GM19452 (cell line): Measurements from ENCODE around the gene GOLT1B.

Source experiments
- ATAC-seq: cut with Tn5 transposase; IDR thresholded peaks from one replicate; pipeline ENCODE4 v1.9.1; 2021; ENCODE audit not compliant: unreplicated experiment

GOLT1B gene

DNA sequence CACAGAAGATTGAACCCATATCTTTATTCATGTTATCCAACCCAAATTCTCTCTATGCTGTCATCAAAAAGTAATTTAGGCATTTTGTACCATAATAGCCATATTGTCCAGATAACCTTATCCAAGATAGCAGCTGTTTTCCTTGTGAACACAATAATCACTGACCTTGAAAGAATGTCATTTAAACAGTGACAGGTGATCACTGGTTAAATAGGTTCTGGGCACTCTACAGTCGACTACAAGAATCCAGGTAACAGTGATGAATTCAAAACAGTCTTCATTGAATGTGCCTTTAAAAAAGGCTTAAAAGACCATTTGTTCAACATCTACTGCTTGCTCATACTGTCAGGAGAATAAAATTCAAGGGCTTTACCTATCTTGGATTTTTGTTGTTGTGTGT is 20.0 kb downstream of the GOLT1B start:
- ATAC-seq, result no peak

DNA sequence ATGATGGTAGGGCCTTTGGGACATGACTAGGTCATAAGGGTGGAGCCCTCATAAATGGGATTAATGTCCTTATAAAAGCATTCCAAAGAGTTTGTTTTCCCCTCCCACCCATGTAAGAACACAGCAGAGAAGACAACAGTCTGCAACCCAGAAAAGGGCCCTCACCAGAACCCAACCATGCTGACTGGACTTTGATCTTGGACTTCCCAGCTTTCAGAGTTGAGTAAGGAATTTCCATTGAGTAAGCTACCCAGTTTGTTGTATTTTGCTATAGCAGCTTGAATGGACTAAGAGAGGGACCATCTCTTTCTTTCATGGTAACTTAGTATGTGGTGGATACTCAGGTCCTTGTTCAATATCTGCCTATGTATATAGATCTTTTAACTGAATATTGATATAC is 21.6 kb downstream of the GOLT1B start:
- no peak for ATAC-seq

DNA sequence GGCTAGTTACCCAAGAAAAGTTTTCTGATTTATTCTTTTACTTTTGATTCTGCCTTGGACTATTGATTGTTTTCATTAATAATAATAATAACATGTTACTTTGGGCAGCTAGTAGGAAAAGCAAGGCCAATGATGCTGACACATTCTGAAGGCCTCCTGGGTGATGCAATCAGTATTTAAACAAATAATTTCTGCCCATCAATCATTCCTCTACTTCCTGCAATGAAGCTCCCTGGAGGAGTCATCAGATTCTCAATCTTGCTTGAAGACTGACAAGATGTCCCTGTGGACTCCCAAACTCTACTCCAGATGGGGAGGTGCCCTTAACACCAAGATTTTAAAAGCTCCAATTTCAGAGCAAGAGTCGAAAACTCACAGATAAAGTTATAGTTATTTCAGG is 24.5 kb downstream of the GOLT1B start, which contains the start of gene SPX:
Gene SPX (plus strand): TSS at position 244 of the 400 bp plus-strand sequence. CDS start 177 bp downstream, outside the sequence.
- no peak for ATAC-seq

DNA sequence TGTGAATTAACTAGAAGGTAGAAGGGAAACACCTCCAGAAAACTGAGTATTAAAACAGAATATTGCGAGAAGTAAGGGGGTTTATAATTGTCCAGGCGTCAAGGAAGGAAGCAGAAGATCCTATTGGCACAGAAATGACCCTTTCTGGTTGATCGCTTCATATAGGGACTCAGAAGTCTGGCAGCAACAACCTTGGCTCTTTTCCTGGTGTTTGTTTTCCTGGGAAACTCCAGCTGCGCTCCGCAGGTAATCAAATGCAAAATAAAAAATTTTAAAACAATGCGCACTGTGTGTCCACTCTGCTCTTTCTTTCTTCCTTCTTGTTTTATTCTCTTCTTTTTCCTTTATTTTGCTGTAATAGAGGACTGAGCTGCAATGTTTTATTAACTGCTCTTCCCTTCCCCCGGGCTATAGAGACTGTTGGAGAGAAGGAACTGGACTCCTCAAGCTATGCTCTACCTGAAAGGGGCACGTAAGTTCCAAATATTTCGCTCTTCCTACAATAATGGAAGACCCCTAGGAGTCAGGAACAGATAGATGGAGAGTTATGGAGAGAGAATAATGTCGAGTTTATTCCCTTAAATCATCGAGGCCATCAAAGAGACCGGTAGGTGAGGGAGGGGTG is 25.2 kb downstream of the GOLT1B start:
- no peak for ATAC-seq

DNA sequence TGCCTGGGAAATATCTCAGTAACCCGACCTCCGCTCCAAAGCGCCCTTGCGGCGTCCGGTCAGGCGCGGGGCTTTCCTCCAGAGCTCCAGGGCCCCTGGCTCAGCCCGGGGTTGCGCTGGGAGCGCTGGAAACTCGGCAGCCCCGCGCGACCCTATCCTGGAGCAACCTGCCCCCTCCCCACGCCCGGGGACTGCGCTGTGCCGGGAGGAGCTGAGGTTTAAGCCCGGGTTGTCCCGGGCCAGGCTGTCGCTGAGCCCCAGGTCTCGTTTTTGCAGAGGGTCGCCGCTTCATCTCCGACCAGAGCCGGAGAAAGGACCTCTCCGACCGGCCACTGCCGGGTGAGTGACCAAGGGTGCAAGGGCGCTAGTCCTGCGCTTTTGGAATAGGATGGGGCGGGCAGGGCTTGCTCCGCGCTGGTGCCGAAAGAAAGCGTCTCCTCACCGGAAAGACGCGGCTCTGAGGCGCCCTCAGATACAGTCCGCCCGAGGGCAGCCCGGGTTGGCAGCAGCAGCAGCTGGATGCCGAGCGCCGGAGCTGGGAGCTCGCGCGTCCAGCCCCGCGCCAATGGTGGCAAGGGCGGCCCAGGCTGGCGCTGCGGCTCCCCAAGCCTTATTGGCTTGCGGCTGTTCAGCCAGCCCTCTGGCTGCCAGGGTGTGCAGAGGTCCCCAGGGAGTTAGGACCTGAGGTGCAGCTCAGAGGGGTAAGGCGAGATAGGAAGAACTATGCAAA is 26.0 kb downstream of the GOLT1B start:
- ATAC-seq, result peak; percentile 91

DNA sequence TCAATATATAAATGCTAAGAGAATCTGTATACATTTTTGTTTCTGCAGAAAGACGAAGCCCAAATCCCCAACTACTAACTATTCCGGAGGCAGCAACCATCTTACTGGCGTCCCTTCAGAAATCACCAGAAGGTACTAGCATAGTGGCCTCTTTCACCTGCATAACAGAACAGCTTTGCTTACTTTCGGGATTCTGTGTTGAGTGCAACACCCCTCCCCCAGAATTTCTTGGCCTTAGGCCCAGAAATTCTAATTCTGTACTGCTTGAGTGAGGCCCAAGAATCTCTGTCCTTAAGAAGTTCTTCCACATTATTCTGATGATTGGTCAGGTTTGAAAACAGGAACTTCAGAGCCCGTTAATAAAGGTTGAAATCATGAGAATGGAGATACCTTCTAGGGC is 27.4 kb downstream of the GOLT1B start:
- ATAC-seq, result no peak

DNA sequence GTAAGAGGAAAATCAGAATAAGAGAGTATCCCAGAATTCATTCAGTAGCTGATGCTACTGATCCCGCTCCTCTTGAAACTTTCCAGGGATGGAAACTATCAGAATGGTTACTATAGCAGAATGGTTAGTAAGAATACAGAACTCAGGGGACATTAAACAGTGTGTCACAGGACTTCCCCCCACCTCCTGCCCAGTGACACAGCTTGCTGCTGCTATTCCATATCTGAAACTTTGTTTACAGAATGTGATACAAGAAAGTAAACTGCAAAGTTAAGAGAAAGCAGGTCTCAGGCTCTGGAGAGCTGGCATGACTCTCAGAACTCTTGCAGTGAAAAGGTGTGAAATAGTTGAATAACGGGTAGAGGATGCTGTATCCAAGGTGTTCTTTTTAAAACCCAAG is 27.9 kb downstream of the GOLT1B start:
- ATAC-seq, result no peak

DNA sequence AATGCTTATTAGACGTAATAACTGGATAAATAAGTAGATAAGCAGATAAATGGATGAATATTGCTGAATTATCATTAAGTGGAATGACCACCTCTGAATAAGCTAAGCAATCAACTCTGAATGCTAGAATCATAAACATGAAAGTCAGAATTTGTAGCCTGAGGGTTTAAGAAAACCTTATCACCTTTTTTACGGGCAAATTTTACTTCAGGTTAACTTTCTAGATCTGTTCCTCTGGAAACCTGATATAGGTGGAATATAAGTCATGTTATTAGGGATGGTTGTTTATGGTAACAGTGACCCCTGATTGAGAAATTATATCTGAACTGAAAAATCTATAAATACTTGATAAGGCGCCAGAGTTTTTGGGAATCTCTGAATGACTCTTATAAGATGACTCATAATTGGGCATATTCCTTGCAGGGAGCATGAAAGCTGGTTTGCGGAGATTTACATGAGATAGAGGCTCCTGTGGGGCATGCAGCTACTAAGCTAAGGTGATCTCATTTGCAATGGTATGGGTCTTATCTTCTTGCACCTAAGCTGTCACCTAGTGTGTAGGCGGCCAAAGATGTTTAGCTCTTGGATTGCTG is 36.6 kb downstream of the GOLT1B start:
- no peak for ATAC-seq

DNA sequence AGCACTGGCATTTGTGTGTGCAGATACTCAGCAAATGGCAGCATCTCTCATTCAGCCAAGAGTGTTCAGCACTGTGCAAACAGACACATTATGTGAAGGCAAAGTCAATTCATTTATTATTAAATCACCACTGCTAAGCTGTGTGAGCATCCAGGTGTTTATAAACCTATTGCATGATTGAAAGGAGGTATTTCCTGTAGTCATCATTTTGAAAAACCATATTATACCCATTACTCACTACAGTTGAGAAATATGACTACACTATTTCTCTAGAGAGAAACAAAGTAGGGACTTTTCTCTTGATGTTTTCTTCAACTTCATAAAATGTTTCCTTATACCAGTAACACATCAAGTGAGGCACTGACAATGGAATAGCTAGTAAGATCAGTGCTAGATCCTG is 38.2 kb downstream of the GOLT1B start:
- ATAC-seq, result no peak

DNA sequence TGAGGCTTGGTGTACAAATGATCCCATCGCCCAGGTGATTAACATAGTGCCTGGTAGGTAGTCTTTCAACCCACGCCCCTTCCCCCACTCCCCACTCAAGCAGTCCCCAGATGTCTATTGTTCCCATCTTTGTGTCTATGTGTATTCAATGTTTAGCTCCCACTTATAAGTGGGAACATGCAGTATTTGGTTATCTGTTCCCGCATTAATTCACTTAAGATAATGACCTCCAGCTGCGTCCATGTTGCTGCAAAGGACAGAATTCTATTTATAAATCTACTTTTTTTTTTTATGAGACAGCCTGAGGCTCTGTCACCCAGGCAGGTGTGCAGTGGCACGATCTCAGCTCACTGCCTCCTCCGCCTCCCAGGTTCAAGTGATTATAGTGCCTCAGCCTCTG is 40.2 kb downstream of the GOLT1B start:
- ATAC-seq, result no peak

DNA sequence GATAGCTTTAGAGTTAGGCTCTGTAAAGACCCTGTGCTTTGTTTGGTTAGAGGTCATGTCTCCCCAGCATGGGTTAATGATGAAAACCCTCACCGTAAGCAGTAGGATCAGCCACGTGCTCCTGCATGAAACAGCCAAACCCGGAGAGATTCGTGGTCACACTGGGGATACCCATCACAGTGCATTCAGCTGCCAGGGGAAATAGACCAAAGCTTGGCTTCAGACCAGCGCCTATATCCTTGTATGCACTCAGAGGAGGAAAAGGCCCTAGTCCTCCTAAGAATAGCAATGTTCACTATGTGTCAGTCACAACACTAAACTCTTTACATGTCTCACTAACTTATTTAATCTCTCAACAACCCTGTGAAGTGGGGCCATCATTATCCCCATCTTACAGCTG is 40.8 kb downstream of the GOLT1B start:
- ATAC-seq, result no peak

DNA sequence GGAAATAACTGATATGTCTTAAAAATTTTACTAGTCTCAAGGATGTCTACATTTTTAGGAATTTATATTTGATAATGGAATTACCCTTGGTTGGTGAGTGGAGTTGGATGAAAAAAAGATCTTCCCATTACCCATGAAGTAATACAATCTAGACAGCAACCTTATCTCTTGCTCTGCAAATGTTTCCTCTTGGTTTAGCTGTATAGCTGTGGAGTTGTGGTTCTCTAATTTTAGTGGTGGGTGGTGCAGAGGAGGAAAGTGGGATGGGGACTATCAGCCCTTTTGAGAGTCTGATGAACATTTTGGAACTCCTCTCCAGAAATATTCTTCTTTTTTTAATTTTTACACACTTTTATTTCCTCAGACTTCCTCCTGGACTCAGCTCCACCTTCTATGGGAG is 41.6 kb downstream of the GOLT1B start:
- no peak for ATAC-seq

DNA sequence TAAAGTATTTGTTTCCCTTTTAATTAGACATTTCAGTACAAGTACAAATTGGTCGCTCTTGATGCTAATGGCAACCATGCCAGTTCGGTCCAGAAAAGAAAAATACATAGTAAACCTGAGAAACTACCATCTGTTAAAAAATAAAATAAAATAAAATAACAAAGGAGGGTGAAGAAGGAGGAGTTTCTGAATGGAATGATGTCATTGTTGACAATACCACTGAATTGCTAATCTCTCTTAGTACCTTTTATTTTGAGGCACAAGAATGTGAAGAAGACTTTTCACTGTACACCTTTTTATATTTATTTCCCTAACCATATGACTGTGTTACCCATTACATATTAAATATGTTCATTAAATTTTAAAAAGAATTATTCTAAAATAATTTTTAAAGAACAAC is 44.0 kb downstream of the GOLT1B start:
- ATAC-seq, result no peak

DNA sequence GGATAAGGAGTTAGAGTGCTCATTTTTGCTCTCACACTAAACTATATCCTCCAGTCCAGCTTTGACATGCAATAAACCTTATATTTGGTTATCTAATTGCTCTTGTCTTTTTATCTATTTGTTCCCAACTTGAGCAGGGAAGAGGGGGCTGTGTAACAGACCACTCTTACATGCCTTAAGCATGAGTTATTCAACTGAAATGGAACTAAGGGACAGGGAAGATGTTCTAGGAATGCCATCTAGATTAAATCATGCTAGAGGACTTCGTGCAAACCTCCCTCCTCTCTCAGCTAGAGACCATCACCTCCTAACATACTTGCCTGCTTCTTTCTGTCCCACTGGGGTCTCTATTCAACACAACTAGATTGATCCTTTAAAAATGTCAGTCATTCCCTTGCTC is 45.1 kb downstream of the GOLT1B start:
- ATAC-seq, result no peak

DNA sequence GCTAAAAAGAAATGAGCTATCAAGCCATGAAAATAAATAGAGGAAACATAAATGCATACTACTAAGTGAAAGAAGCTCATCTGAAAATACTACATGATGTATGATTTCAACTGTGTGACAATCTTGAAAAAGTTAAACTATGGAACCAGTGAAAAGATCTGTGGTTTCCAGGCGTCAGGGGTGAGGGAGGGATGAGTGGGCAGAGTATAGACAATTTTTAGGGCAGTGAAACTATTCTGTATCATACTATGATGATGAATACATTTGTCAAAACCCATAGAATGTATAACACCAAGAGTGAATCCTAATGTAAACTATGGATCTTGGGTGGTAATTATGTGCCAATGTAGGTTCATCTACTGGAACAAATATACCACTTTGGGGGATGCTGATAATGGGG is 45.8 kb downstream of the GOLT1B start:
- no peak for ATAC-seq

DNA sequence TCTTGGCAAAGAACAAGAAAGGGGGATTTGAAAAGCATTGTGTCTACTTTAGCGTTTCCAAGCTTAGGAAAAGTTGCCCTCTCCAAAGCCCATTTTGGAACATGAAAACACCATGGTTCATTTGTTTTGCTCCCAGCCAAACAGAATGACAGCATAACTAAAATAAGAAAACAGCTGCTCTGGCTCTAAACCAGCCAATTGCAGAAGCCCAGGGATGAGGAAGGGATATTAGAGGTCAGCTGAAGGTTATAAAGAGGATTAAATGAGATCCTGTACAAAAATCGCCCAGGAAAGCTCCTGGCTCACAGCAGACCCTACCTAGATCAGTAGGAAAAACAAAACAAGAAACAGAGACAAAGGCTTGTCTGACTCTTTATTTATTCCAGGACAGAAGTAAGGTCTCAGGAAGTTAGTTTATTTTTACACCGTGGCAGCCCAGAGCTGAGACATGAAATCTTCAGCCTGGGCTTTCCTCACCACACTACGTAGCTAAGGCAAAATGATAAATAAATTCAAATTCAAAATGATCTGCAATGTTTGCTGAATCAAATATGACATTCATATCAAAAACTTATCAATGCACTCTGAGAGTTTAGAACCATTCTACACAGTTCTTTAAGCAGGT is 50.4 kb downstream of the GOLT1B start:
- no peak for ATAC-seq

DNA sequence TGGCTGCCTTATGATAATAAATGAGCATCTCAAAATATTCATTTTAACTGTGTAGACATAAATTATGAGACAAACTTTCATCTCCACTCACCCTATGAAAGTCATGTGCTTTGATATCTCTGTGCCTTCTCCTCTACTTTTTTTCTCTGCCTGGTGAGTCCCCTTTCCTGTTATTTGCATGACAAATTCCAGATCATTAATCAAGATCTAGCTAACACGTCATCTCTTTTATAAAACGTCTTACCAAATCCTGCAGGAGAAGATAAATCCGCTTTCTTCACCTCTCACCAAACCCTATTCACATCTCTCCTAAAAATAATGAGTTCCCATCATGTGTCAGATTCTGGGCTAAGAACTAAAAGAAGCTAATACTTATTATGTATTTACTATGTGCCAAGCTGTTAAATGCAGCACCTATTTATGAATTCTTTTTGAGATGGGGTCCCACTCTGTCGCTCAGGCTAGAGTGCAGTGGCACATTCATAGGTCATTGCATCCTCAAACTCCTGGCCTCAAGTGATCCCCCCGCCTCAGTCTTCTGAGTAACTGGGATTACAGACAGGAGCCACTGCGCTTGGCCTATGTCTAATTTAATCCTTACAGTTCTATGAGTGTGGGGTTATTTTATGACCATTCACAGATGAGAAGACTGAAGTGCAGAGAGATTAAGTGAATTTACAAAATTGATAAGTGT is 51.2 kb downstream of the GOLT1B start:
- ATAC-seq, result no peak

DNA sequence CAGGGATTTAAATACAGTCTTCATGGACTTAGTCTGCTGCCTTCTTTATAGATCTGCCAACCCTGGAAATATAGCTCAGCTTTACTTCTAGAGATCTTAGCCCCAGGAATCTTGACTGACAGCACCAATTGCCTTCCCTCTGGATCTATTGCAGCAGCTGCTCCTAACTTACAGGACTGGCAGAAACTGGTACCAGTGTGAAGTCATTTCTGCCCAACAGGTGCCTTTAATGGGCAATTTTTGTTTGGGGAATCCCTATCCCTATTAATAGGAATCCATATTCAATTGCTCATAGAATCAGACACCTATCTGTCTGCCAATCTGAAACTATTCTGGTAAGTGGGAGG is 51.7 kb downstream of the GOLT1B start:
- no peak for ATAC-seq

DNA sequence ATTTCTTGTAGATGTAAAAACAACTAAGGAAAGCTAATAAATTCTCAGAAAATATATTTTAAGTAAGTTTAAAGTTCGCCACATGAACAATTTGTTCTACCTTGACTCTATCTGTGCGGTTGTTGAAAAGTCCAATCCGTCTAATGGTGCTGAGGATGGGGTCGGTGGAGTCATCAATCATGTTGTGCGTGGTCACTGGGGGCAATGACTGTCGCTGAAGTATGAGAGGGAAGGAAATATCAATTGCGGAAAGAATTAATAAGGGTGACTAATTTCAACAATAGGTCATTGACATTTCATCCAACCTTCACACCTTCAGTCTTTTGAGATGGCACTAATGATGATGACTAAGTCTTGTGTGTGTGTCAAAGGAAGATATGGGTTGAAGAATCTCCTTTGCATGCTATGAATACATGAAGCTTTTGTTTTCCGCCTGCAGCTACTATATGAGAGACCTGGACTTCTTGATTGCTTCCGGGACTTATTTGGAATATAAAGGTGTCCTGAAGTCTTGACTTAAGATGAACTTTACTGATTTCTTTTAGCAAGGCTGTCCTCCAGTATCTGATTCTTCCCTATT is 56.6 kb downstream of the GOLT1B start:
- no peak for ATAC-seq

DNA sequence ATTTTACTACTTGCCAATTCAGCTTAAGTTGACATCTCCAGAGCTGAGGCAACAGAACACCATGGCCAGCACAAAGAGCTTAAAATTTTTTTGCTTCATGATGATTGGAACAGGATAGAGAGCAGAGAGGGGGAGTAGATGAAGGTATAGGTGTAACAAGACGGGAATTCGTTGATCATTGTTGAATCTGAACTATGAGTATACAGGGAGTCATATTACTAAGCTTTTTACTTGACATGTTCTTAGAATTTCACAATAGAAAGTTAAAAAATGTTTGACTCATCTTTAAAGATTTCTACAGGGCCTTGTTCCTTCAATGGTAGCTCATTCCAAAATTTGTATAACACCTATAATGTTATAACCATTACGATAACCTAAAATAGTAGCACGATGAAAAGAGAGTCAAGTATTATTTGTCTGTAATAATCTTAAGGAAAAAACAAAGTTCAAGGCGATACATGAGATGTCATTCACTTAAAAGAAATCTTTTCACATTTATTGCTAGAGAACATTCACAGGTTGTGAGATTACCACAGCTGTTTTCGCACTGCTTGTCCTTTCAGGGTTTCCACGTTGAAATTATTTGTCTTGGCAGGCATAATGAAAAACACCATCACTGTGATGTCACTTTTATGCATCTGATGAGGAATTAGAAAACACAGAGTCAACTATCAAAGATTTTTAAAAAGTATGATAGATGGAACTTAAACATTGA is 58.4 kb downstream of the GOLT1B start:
- no peak for ATAC-seq

DNA sequence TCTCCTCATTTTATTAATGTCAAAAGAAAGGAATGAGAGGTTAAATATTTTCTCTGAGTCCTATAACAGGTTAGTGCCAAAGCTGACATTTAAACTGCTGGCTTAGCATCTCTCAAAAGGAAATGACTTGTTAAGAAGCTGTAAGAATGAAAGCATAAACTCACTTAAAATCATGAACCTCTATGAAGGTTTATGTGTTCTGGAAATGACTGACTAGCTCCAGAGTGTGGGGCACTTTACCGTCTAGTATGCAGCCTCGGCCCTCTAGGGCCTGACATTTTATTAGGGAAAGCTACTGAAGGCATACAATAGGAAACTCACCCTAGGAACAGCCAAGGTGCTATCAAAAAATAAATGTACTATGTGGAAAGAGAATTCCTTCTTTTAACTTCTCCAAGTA is 59.6 kb downstream of the GOLT1B start:
- ATAC-seq, result no peak
